ENCODE data around the gene GTF3C1. TPM values are rescaled to one million over a fixed set of nuclear protein-coding genes. Genes with fewer than 3 reads are reported as not detected.
A peak's percentile ranks its signal among the peaks of the same experiment; 100 is the strongest.

GTF3C1 gene
- total RNA-seq, 1 donor from 2014 or later, result 98.7 TPM

GRCh38 chr16:27566417-27566816 lies 16.7 kb upstream of the GTF3C1 start:
- H3K9me3 Mint-ChIP-seq (ENCODE audit: unreplicated experiment), result no peaks in the 10 kb centered on the region
- H3K27ac Mint-ChIP-seq (ENCODE audit: unreplicated experiment), result no peak overlapping the region
- H3K4me1 Mint-ChIP-seq (ENCODE audit: unreplicated experiment), result peaks cover 10% of the 10 kb centered on the region
- TF ChIP-seq, protein P1, sequence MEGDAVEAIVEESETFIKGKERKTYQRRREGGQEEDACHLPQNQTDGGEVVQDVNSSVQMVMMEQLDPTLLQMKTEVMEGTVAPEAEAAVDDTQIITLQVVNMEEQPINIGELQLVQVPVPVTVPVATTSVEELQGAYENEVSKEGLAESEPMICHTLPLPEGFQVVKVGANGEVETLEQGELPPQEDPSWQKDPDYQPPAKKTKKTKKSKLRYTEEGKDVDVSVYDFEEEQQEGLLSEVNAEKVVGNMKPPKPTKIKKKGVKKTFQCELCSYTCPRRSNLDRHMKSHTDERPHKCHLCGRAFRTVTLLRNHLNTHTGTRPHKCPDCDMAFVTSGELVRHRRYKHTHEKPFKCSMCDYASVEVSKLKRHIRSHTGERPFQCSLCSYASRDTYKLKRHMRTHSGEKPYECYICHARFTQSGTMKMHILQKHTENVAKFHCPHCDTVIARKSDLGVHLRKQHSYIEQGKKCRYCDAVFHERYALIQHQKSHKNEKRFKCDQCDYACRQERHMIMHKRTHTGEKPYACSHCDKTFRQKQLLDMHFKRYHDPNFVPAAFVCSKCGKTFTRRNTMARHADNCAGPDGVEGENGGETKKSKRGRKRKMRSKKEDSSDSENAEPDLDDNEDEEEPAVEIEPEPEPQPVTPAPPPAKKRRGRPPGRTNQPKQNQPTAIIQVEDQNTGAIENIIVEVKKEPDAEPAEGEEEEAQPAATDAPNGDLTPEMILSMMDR (IDR thresholded peaks at IDR 0.05; ENCODE audit: unreplicated experiment), result no peak
- no peaks in the 10 kb centered on the region for H3K36me3 Mint-ChIP-seq (ENCODE audit: low read depth, unreplicated experiment)
- no peak overlapping the region for H3K4me3 Mint-ChIP-seq (ENCODE audit: unreplicated experiment)
- no peak for DNase-seq (ENCODE audit: low spot score)
- peaks cover 6% of the 10 kb centered on the region for H3K27me3 Mint-ChIP-seq (ENCODE audit: unreplicated experiment)

- H3K27me3 Mint-ChIP-seq (ENCODE audit: unreplicated experiment), result peaks cover 4% of the 10 kb centered on the region
- H3K27ac Mint-ChIP-seq (ENCODE audit: unreplicated experiment), result no peak overlapping the region
- H3K4me1 Mint-ChIP-seq (ENCODE audit: unreplicated experiment), result peaks cover 20% of the 10 kb centered on the region
- no peak for DNase-seq (ENCODE audit: low spot score)
- no peak overlapping the region for H3K4me3 Mint-ChIP-seq (ENCODE audit: unreplicated experiment)
- no peaks in the 10 kb centered on the region for H3K36me3 Mint-ChIP-seq (ENCODE audit: low read depth, unreplicated experiment)
- TF ChIP-seq, protein P1 (IDR thresholded peaks at IDR 0.05; ENCODE audit: unreplicated experiment), result no peak
- H3K9me3 Mint-ChIP-seq (ENCODE audit: unreplicated experiment), result no peaks in the 10 kb centered on the region
Observed at GRCh38 chr16:27564224-27564623, 14.5 kb upstream of the GTF3C1 start.

DNA sequence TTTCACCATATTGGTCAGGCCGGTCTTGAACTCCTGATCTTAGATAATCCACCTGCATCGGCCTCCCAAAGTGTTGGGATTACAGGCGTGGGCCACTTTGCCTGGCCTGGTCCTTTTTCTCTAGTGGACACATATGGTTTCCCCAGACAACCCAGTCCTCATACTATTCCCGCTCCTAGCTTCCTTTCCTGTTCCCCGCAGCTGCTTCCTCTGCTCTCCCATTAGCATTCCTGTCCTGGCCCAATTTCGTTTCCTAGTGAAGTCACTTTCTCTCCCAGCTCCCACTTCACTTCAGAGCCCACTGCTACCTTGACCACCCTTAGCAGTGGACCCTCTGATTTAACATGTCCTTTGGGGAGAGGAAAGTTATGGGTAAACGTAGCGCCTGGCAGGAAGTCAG lies 11.5 kb upstream of the GTF3C1 start:
- Mint-ChIP-seq H3K9me3 (ENCODE audit: unreplicated experiment) (no peaks in the 10 kb centered on the region), H3K36me3 (ENCODE audit: low read depth, unreplicated experiment) (peaks cover 4% of the 10 kb centered on the region), H3K4me1 (ENCODE audit: unreplicated experiment) (peaks cover 20% of the 10 kb centered on the region), H3K4me3 (ENCODE audit: unreplicated experiment) (peak overlapping the region; percentile 53), H3K27me3 (ENCODE audit: unreplicated experiment) (peaks cover 4% of the 10 kb centered on the region), H3K27ac (ENCODE audit: unreplicated experiment) (peak overlapping the region; percentile 97)
- DNase-seq (ENCODE audit: low spot score), result peak; percentile 35
- TF ChIP-seq, protein P1 (IDR thresholded peaks at IDR 0.05; ENCODE audit: unreplicated experiment), result no peak

- H3K9me3 Mint-ChIP-seq (ENCODE audit: unreplicated experiment), result no peaks in the 10 kb centered on the region
- peak overlapping the region; percentile 17 for H3K27ac Mint-ChIP-seq (ENCODE audit: unreplicated experiment)
- peaks cover 4% of the 10 kb centered on the region for H3K36me3 Mint-ChIP-seq (ENCODE audit: low read depth, unreplicated experiment)
Observed at GRCh38 chr16:27558932-27559331, 9.2 kb upstream of the GTF3C1 start.

DNA sequence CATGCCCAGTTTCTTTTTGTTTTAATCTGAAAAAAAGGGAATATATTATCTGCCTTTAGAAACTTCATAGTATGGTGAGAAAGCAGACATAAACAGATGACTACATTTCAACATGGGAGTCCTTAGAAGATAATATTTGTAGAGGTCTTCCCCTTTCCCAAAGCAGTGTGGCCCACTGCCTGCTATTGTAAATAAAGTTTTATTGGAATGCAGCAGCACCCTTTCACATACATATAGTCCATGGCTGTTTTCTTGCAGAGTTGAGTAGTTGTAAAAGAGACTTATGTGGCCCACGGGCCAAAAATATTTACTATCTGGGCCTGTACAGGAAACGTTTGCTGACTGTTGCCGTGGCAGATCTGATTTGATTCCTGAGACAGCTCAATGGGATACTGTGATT lies 8.7 kb upstream of the GTF3C1 start:
- Mint-ChIP-seq H3K27ac (ENCODE audit: unreplicated experiment) (no peak overlapping the region), H3K9me3 (ENCODE audit: unreplicated experiment) (no peaks in the 10 kb centered on the region), H3K27me3 (ENCODE audit: unreplicated experiment) (peaks cover 2% of the 10 kb centered on the region), H3K36me3 (ENCODE audit: low read depth, unreplicated experiment) (peaks cover 4% of the 10 kb centered on the region), H3K4me3 (ENCODE audit: unreplicated experiment) (no peak overlapping the region), H3K4me1 (ENCODE audit: unreplicated experiment) (peaks cover 20% of the 10 kb centered on the region)
- TF ChIP-seq, protein P1 (IDR thresholded peaks at IDR 0.05; ENCODE audit: unreplicated experiment), result no peak
- no peak for DNase-seq (ENCODE audit: low spot score)

More at GRCh38 chr16:27558932-27559331, 9.2 kb upstream of the GTF3C1 start:
- no peak for DNase-seq (ENCODE audit: low spot score)
- Mint-ChIP-seq H3K4me1 (ENCODE audit: unreplicated experiment) (peaks cover 20% of the 10 kb centered on the region), H3K27me3 (ENCODE audit: unreplicated experiment) (peaks cover 4% of the 10 kb centered on the region), H3K4me3 (ENCODE audit: unreplicated experiment) (no peak overlapping the region)
- TF ChIP-seq, protein P1 (IDR thresholded peaks at IDR 0.05; ENCODE audit: unreplicated experiment), result no peak

All from endothelial cell (in vitro differentiated cells).